PC-9 (cell line): ENCODE data around the gene DFFA. TPM values are rescaled to one million over a fixed set of nuclear protein-coding genes. Genes with fewer than 3 reads are reported as not detected.

Source experiments
- BruUV-seq: library from RNA; stranded (reverse); fragments of 400-500 nt; replicated peaks from 2 replicates; lab custom pipeline; 2021; lab: Mats Ljungman, UMichigan
- CTCF ChIA-PET: fragments of 300-600 bp; sonication (Branson Sonifier 250); formaldehyde crosslinking; loops from one replicate; lab custom pipeline; 2022; ENCODE audit warnings: antibody characterized with exemption; lab: Charles Lee
- POLR2A ChIA-PET: fragments of 300-600 bp; sonication (Branson Sonifier 250); formaldehyde crosslinking; loops from one replicate; lab custom pipeline; 2022; ENCODE audit warnings: antibody characterized with exemption; ENCODE audit not compliant: unreplicated experiment; lab: Charles Lee
- DNase-seq, 2 experiments: peaks; one replicate each; pipeline versions ENCODE4 v3.0.0 to v3.0.0-alpha.2; 2015 to 2022; ENCODE audit warnings: mixed read lengths in 1 of 2
- H2AFZ ChIP-seq: fragments of 200-600 bp; sonication (generic); 2 replicates; pipeline ENCODE4 v1.8.1; 2017; ENCODE audit warnings: antibody characterized with exemption
- H3F3A ChIP-seq: fragments of 200-600 bp; sonication (generic); 2 replicates; pipeline ENCODE4 v1.8.1; 2017; ENCODE audit warnings: antibody characterized with exemption, mild to moderate bottlenecking, low read depth; ENCODE audit not compliant: insufficient read depth
- H3K27ac ChIP-seq: fragments of 200-600 bp; sonication (generic); 2 replicates; pipeline ENCODE4 v1.6.1; 2016; ENCODE audit warnings: mixed run types
- H3K27me3 ChIP-seq: fragments of 200-600 bp; sonication (generic); 2 replicates; pipeline ENCODE4 v1.6.1; 2016; ENCODE audit warnings: low read depth, mixed run types; ENCODE audit not compliant: insufficient read depth
- H3K36me3 ChIP-seq: fragments of 200-600 bp; sonication (generic); 2 replicates; pipeline ENCODE4 v1.6.1; 2016; ENCODE audit warnings: low read depth, mixed run types
- H3K4me1 ChIP-seq: fragments of 200-600 bp; sonication (generic); replicated peaks from 2 replicates; pipeline ENCODE4 v1.6.1; 2016; ENCODE audit warnings: mixed run types; ENCODE audit not compliant: insufficient read depth
- H3K4me2 ChIP-seq: fragments of 200-600 bp; sonication (generic); 2 replicates; pipeline ENCODE4 v1.6.1; 2017; ENCODE audit warnings: mixed run types
- H3K4me3 ChIP-seq: fragments of 200-600 bp; sonication (generic); 2 replicates; pipeline ENCODE4 v1.6.1; 2016; ENCODE audit warnings: mixed run types
- H3K79me2 ChIP-seq: fragments of 200-600 bp; sonication (generic); 2 replicates; pipeline ENCODE4 v1.6.1; 2017; ENCODE audit warnings: low read depth, mixed run types
- H3K9me2 ChIP-seq: fragments of 200-600 bp; sonication (generic); 2 replicates; pipeline ENCODE4 v1.8.1; 2017; ENCODE audit warnings: mild to moderate bottlenecking; ENCODE audit not compliant: insufficient read depth
- H3K9me3 ChIP-seq: fragments of 200-600 bp; sonication (generic); 2 replicates; pipeline ENCODE4 v1.8.1; 2016; ENCODE audit warnings: low read depth; ENCODE audit not compliant: insufficient read depth
- H4K20me1 ChIP-seq: fragments of 200-600 bp; sonication (generic); 2 replicates; pipeline ENCODE4 v1.8.1; 2017; ENCODE audit not compliant: insufficient read depth
- EZH2 ChIP-seq: fragments of 200-600 bp; sonication (generic); IDR thresholded peaks from 2 replicates; pipeline ENCODE4 v1.8.0; 2017; ENCODE audit warnings: antibody characterized with exemption, low read depth
- intact Hi-C: fragments of 100-400 bp; cut with micrococcal nuclease; formaldehyde crosslinking; loops from one replicate; pipeline ENCODE4 v1.10.0; 2022; ENCODE audit not compliant: unreplicated experiment
- total RNA-seq: library from RNA; stranded (reverse); gene quantifications from 2 replicates; pipeline ENCODE4 v1.2.3, GENCODE V29; 2021
- TF ChIP-seq, protein P1 (sequence below): fragments of 200-600 bp; sonication (generic); conservative IDR thresholded peaks from 2 replicates; pipeline ENCODE4 v1.6.1; 2017; ENCODE audit warnings: mixed run types, antibody characterized with exemption, mild to moderate bottlenecking, moderate library complexity

The DFFA gene
- total RNA-seq, 1 experiment from 2014 or later: 35.2 TPM

DNA sequence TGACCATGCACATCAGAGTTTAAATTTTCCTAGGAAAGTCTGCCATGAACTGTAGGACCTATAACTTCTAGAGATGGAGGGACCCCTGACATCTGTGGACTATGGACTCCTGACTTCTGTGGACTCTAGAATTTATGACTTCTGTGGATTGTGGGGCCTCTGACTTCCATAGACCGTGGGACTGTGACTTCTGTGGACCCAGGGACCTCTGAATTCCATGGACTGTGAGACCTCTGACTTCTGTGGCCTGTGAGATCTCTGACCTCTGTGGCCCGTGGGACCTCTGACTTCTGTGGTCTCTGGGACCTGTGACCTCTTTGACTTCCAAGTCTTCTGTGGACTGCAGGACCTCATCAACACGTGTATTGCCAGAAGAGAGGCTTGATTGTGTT, 39.2 kb upstream of the DFFA start:
- peak overlapping the region; percentile 70; the same call in 1 of the 2 replicates for H3K4me2 ChIP-seq
- TF ChIP-seq, protein P1, sequence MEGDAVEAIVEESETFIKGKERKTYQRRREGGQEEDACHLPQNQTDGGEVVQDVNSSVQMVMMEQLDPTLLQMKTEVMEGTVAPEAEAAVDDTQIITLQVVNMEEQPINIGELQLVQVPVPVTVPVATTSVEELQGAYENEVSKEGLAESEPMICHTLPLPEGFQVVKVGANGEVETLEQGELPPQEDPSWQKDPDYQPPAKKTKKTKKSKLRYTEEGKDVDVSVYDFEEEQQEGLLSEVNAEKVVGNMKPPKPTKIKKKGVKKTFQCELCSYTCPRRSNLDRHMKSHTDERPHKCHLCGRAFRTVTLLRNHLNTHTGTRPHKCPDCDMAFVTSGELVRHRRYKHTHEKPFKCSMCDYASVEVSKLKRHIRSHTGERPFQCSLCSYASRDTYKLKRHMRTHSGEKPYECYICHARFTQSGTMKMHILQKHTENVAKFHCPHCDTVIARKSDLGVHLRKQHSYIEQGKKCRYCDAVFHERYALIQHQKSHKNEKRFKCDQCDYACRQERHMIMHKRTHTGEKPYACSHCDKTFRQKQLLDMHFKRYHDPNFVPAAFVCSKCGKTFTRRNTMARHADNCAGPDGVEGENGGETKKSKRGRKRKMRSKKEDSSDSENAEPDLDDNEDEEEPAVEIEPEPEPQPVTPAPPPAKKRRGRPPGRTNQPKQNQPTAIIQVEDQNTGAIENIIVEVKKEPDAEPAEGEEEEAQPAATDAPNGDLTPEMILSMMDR: no peak
- no peak for TF ChIP-seq EZH2
- no peaks in the 10 kb centered on the region for H3K9me3 ChIP-seq
- H3F3A ChIP-seq: peaks cover 19% of the 10 kb centered on the region
- intact Hi-C loops: loop anchor here (5.0 to 10.0 kb wide), 5 partner anchors 181 to 1131 kb away; partner anchors contain the start of gene TARDBP
- ChIA-PET POLR2A (interaction anchor here (0.7 kb wide), 1 partner anchor 17 kb away, joined by 3 read pairs; no protein-coding TSS in a partner anchor), CTCF (no interaction called here)
- H2AFZ ChIP-seq: no peak overlapping the region
- H3K27me3 ChIP-seq: no peaks in the 10 kb centered on the region
- no peak for DNase-seq
- no peak overlapping the region for H3K27ac ChIP-seq
- BruUV-seq: no TSS peak
- peaks cover 74% of the 10 kb centered on the region for H3K79me2 ChIP-seq
- no peaks in the 10 kb centered on the region for H3K36me3 ChIP-seq
- H3K9me2 ChIP-seq: no peaks in the 10 kb centered on the region
- H3K4me3 ChIP-seq: no peak overlapping the region
- peaks cover 31% of the 10 kb centered on the region for H3K4me1 ChIP-seq
- H4K20me1 ChIP-seq: peaks cover 36% of the 10 kb centered on the region

DNA sequence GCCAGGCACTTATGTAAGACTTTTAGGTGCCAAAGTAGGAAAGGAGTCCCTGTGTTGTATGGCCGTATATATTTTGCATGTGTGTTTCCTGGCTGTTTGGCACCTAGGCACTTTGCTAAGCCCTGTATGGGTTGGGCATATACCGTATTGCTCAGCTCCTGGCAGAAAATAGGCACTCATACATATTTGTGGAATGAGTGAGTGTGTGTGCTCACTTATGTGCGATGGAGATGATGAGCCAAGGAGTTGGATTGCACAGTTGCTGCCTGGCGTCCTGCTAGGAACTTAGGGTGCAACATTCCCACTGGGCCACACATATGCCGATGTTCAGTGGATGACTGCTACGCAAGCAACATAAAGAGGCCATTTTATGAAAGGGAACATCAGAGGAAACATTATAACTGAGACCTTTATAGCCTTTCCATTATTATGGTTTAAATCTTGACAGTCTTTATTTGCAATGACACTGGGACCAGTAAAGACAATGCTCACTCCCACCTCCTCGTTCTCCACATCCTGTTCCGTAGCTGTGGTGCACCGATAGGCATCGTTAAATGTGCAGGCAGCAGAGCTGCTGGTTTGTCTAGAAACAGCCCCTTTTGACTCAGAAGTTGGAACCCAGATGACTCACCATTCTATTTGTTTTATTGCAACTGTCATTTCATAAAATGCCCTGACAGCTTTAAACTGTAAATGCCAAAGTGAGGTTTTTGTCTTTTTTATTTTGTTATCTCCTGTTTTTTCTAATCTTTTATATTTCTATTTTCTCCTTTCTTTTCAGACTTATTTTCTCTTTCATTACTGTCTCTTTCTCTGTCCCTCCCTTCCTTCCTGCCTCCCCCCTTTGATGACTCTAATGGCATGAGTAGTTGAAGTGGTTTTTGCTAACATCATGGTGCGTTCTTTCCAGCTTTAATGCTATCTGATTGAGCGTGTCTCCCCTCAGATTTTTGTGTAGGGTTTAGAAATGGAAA, 38.5 kb upstream of the DFFA start:
- Histone ChIP-seq H3K4me2 (peak overlapping the region; percentile 70), H2AFZ (no peak overlapping the region), H3K9me2 (no peaks in the 10 kb centered on the region), H3F3A (peaks cover 24% of the 10 kb centered on the region), H3K27ac (peak overlapping the region; percentile 48; the same call in 1 of the 2 replicates), H3K9me3 (no peaks in the 10 kb centered on the region), H4K20me1 (peaks cover 33% of the 10 kb centered on the region), H3K4me3 (no peak overlapping the region), H3K79me2 (peaks cover 67% of the 10 kb centered on the region), H3K27me3 (no peaks in the 10 kb centered on the region), H3K4me1 (peaks cover 28% of the 10 kb centered on the region), H3K36me3 (no peaks in the 10 kb centered on the region)
- TF ChIP-seq, protein P1: no peak
- no peak for TF ChIP-seq EZH2
- POLR2A ChIA-PET: interaction anchor here (0.7 kb wide), 1 partner anchor 18 kb away, joined by 3 read pairs; no protein-coding TSS in a partner anchor
- BruUV-seq: no TSS peak
- CTCF ChIA-PET: no interaction called here
- intact Hi-C loops: loop anchor here (5.0 to 10.0 kb wide), 5 partner anchors 181 to 1131 kb away; partner anchors contain the start of gene TARDBP
- DNase-seq: peak; percentile 41 to 83

DNA sequence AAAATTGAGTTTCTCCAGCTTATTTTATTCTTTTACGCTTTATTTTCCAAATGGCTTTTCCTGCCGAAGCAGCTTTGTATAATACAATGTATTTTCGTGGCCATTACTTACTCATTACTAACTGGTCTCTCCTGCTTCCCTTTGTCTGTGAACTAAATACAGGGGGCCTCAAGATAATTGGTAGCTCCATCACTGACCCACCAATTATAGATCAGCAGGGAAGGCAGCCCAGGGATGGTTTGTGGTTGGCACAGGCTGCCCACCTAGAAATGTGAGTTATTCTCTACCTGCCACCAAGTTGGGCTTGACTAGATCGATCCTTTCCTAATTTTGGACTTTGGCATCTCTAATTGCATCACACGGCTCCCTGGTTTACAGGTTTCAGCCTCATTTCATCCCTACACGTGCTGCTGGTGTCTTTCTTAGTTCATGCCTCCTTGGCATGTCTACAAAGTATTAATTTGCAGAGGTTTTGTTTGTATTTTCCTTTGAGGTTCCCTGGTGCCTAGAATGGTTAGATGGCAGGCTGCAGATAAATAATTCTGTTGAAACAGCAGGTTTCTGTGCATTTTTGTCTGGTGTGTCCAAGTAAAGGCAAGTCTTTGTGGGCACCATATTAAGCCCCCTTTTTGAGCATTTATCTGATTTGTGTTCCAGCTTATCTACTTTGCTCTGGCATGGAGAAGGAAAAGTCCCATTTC, 37.6 kb upstream of the DFFA start:
- TF ChIP-seq, protein P1: no peak
- no peak for TF ChIP-seq EZH2
- Histone ChIP-seq H3K36me3 (no peaks in the 10 kb centered on the region), H3K9me3 (no peaks in the 10 kb centered on the region), H3K4me3 (no peak overlapping the region), H3K79me2 (peaks cover 63% of the 10 kb centered on the region), H3K4me2 (peak overlapping the region; percentile 70), H3K27ac (peak overlapping the region; percentile 48; the same call in 1 of the 2 replicates), H2AFZ (no peak overlapping the region), H3F3A (peaks cover 24% of the 10 kb centered on the region), H3K27me3 (no peaks in the 10 kb centered on the region), H3K4me1 (peaks cover 28% of the 10 kb centered on the region), H3K9me2 (no peaks in the 10 kb centered on the region), H4K20me1 (peaks cover 31% of the 10 kb centered on the region)
- CTCF ChIA-PET: no interaction called here
- intact Hi-C loops: loop anchor here (5.0 to 10.0 kb wide), 5 partner anchors 182 to 1132 kb away; partner anchors contain the start of gene TARDBP
- POLR2A ChIA-PET: no interaction called here
- BruUV-seq: no TSS peak
- no peak for DNase-seq
